Measurements from ENCODE around the gene DACH1. TPM values are rescaled to one million over a fixed set of nuclear protein-coding genes. Genes with fewer than 3 reads are reported as not detected.

The DACH1 gene
- total RNA-seq, 1 experiment from 2014 or later, result 0.14 TPM

- H3K4me3 Mint-ChIP-seq (ENCODE audit: low read depth, unreplicated experiment), result no peak overlapping the region
- no peaks in the 10 kb centered on the region for H3K27me3 Mint-ChIP-seq (ENCODE audit: unreplicated experiment)
- no peaks in the 10 kb centered on the region for H3K36me3 Mint-ChIP-seq (ENCODE audit: insufficient read depth, unreplicated experiment)
- no TSS peak for BruUV-seq (replicated peaks)
- intact Hi-C loops (cut with micrococcal nuclease; ENCODE audit: unreplicated experiment), result loop anchor here (5.0 kb wide), 2 partner anchors 554 to 569 kb away; no protein-coding TSS in a partner anchor
- TF ChIP-seq CTCF (IDR thresholded peaks at IDR 0.05; ENCODE audit: unreplicated experiment), result no peak
- H3K27ac Mint-ChIP-seq (ENCODE audit: unreplicated experiment), result no peak overlapping the region
- no peak for DNase-seq
- no peaks in the 10 kb centered on the region for H3K9me3 Mint-ChIP-seq (ENCODE audit: low read depth, unreplicated experiment)
- CTCF ChIA-PET, result no interaction called here
- peaks cover 7% of the 10 kb centered on the region for H3K4me1 Mint-ChIP-seq (ENCODE audit: low read depth, unreplicated experiment)
Measured at GRCh38 chr13:71875823-71876222, 8.8 kb upstream of the DACH1 start.

GRCh38 chr13:71874458-71874857 is 7.5 kb upstream of the DACH1 start:
- CTCF ChIA-PET, result no interaction called here
- intact Hi-C loops (cut with micrococcal nuclease; ENCODE audit: unreplicated experiment), result no loop called here

GRCh38 chr13:71873418-71874247 is 6.6 kb upstream of the DACH1 start:
- H3K27me3 Mint-ChIP-seq (ENCODE audit: unreplicated experiment), result no peaks in the 10 kb centered on the region
- H3K4me3 Mint-ChIP-seq (ENCODE audit: low read depth, unreplicated experiment), result no peak overlapping the region
- H3K4me1 Mint-ChIP-seq (ENCODE audit: low read depth, unreplicated experiment), result no peaks in the 10 kb centered on the region
- no peaks in the 10 kb centered on the region for H3K36me3 Mint-ChIP-seq (ENCODE audit: insufficient read depth, unreplicated experiment)
- TF ChIP-seq CTCF (IDR thresholded peaks at IDR 0.05; ENCODE audit: unreplicated experiment), result no peak
- H3K9me3 Mint-ChIP-seq (ENCODE audit: low read depth, unreplicated experiment), result no peaks in the 10 kb centered on the region
- H3K27ac Mint-ChIP-seq (ENCODE audit: unreplicated experiment), result no peak overlapping the region
- no TSS peak for BruUV-seq (replicated peaks)
- intact Hi-C loops (cut with micrococcal nuclease; ENCODE audit: unreplicated experiment), result no loop called here
- CTCF ChIA-PET, result no interaction called here
- no peak for DNase-seq

More at GRCh38 chr13:71874458-71874857, 7.5 kb upstream of the DACH1 start:
- H3K9me3 Mint-ChIP-seq (ENCODE audit: low read depth, unreplicated experiment), result no peaks in the 10 kb centered on the region
- TF ChIP-seq CTCF (IDR thresholded peaks at IDR 0.05; ENCODE audit: unreplicated experiment), result no peak
- no peak overlapping the region for H3K27ac Mint-ChIP-seq (ENCODE audit: unreplicated experiment)
- no peaks in the 10 kb centered on the region for H3K27me3 Mint-ChIP-seq (ENCODE audit: unreplicated experiment)
- H3K4me3 Mint-ChIP-seq (ENCODE audit: low read depth, unreplicated experiment), result no peak overlapping the region
- no peaks in the 10 kb centered on the region for H3K36me3 Mint-ChIP-seq (ENCODE audit: insufficient read depth, unreplicated experiment)
- no peak for DNase-seq
- H3K4me1 Mint-ChIP-seq (ENCODE audit: low read depth, unreplicated experiment), result no peaks in the 10 kb centered on the region
- no TSS peak for BruUV-seq (replicated peaks)

- CTCF ChIA-PET, result no interaction called here
- Mint-ChIP-seq H3K27ac (ENCODE audit: unreplicated experiment) (no peak overlapping the region), H3K27me3 (ENCODE audit: unreplicated experiment) (no peaks in the 10 kb centered on the region), H3K36me3 (ENCODE audit: insufficient read depth, unreplicated experiment) (peaks cover 6% of the 10 kb centered on the region), H3K4me1 (ENCODE audit: low read depth, unreplicated experiment) (no peaks in the 10 kb centered on the region), H3K4me3 (ENCODE audit: low read depth, unreplicated experiment) (no peak overlapping the region), H3K9me3 (ENCODE audit: low read depth, unreplicated experiment) (no peaks in the 10 kb centered on the region)
- intact Hi-C loops (cut with micrococcal nuclease; ENCODE audit: unreplicated experiment), result no loop called here
- BruUV-seq (replicated peaks), result no TSS peak
- TF ChIP-seq CTCF (IDR thresholded peaks at IDR 0.05; ENCODE audit: unreplicated experiment), result no peak
- DNase-seq, result no peak
Measured at GRCh38 chr13:71871844-71872243, 4.8 kb upstream of the DACH1 start.

Data from Calu3 (cell line).